Adrenal gland (tissue), 12 donors: ENCODE measurements around the gene NR6A1. TPM values are rescaled to one million over a fixed set of nuclear protein-coding genes. Genes with fewer than 3 reads are reported as not detected.

Experiments used
- DNase-seq, 7 donors: peaks; one replicate each; pipeline ENCODE4 v3.0.0-alpha.2; 2019 to 2020
- H3K27ac ChIP-seq, 5 donors: fragments of 200-600 bp; sonication (generic) in 4 of 5; 1 replicate in 3 of 5; 2 replicates in 2 of 5; pipeline versions ENCODE4 v1.5.1 to v1.8.0; 2016 to 2020; ENCODE audit warnings: mild to moderate bottlenecking in 1 of 5
- H3K27me3 ChIP-seq: fragments of 200-600 bp; 2 replicates; pipeline ENCODE4 v1.8.0; 2021
- H3K36me3 ChIP-seq, 2 donors: fragments of 200-600 bp; replicated peaks in 1 of 2; 1 replicate in 1 of 2; 2 replicates in 1 of 2; pipeline versions ENCODE4 v1.5.1 to v1.8.0; 2018 to 2022
- H3K4me1 ChIP-seq, 2 donors: fragments of 200-600 bp; replicated peaks in 1 of 2; 1 replicate in 1 of 2; 2 replicates in 1 of 2; pipeline versions ENCODE4 v1.5.1 to v1.8.0; 2018 to 2021
- H3K4me3 ChIP-seq, 4 donors: fragments of 200-600 bp; sonication (generic) in 3 of 4; one replicate each; pipeline ENCODE4 v1.5.1; 2016 to 2018
- H3K9me3 ChIP-seq, 3 donors: fragments of 200-600 bp; sonication (generic) in 1 of 3; replicated peaks in 1 of 3; 1 replicate in 2 of 3; 2 replicates in 1 of 3; pipeline versions ENCODE4 v1.5.1 to v1.8.0; 2016 to 2021
- CTCF ChIP-seq, 6 experiments: fragments of 450-650 bp in 4 of 6; fragments of 200-600 bp in 2 of 6; sonication (generic) in 1 of 6; IDR thresholded peaks; 1 replicate in 5 of 6; 2 replicates in 1 of 6; pipeline versions ENCODE4 v1.5.1 to v1.8.0; 2016 to 2021; ENCODE audit warnings: antibody characterized with exemption in 6 of 6, mild to moderate bottlenecking in 2 of 6, moderate library complexity in 1 of 6
- POLR2A ChIP-seq, 2 donors: fragments of 450-650 bp; IDR thresholded peaks; one replicate each; pipeline ENCODE4 v1.6.1; 2017; ENCODE audit warnings: antibody characterized with exemption in 2 of 2, mild to moderate bottlenecking in 2 of 2, moderate library complexity in 1 of 2
- WGBS, 4 donors: extraction: QIAGEN DNeasy Blood & Tissue Kit in 2 of 4; methylation state at CpG; one replicate each; pipeline versions ENCODE4 v1.1.5 to v1.1.7; 2013 to 2017; 5-methylcytosine and 5-hydroxymethylcytosine counted together
- intact Hi-C, 2 donors: fragments of 100-400 bp; cut with DNase I; formaldehyde crosslinking; loops; one replicate each; pipeline versions ENCODE4 v1.14.1 to v1.15.0; 2022 to 2023
- polyA plus RNA-seq, 3 donors: library from polyadenylated mRNA; stranded (reverse); fragments of 200-250 nt in 2 of 3; fragments of 350-450 nt in 1 of 3; fragmentation: Illumina TruSeq in 1 of 3; extraction: RNeasy Lipid Tissue Mini Kit (QIAGEN cat#74804) in 1 of 3; gene quantifications; one replicate each; pipeline ENCODE4 v1.2.3, GENCODE V29; 2013 to 2014
- total RNA-seq, 9 donors: library from RNA; depleted of rRNA in 4 of 9; stranded (reverse); fragments of >200 nt in 4 of 9; fragments of 120-200 nt in 1 of 9; fragmentation: NEBNext Ultra II Directional in 1 of 9; extraction: Animal tissue kit (Norgen Biotek cat#: 25700) in 1 of 9; gene quantifications; one replicate each; pipeline versions ENCODE4 v1.1.0 to v1.2.4, GENCODE V29; 2013 to 2023
- donor health status: healthy with polysubstance abuse.
- donor health status: Bipolar disorder and iron deficiency.
- donor health status: DM: yes; HTN: yes; CAD: no.
- donor health status: DM: no; HTN: no; CAD: no.
- donor health status: DM: no; HTN: no; CAD: no.
- donor health status: DM: yes; HTN: yes; CAD: no.

Gene NR6A1
- total and polyA plus RNA-seq, 12 donors: 0.46 to 9.8 (median 1.5) TPM

GRCh38 chr9:124502711-124503702 lies 268.1 kb downstream of the NR6A1 start:
- no peak for TF ChIP-seq CTCF (IDR thresholded peaks at IDR 0.05)
- no peak for TF ChIP-seq POLR2A (IDR thresholded peaks at IDR 0.05)
- H3K4me3 ChIP-seq: peak overlapping the region in 1 of 4 donors; percentile 76
- H3K9me3 ChIP-seq: no peaks in the 10 kb centered on the region
- WGBS, 4 donors: 10 to 31% (median 10%) methylated on average over 20 to 96 of the region's 96 CpGs
- intact Hi-C loops: no loop called here
- peak in 4 of 7 donors; percentile 31 to 49 (median 36) for DNase-seq
- peaks cover 30 to 47% of the 10 kb centered on the region in 2 donors for H3K4me1 ChIP-seq
- H3K27me3 ChIP-seq: peaks cover 12% of the 10 kb centered on the region
- peaks cover 0 to 4% of the 10 kb centered on the region in 2 donors for H3K36me3 ChIP-seq
- peak overlapping the region in 2 of 5 donors; percentile 38 to 64 for H3K27ac ChIP-seq

- DNase-seq: peak in 4 of 7 donors; percentile 18 to 24 (median 22)
- Histone ChIP-seq H3K36me3 (peaks cover 0 to 4% of the 10 kb centered on the region in 2 donors), H3K4me3 (no peak overlapping the region), H3K27ac (peak overlapping the region in 3 of 5 donors; percentile 56 to 81 (median 58)), H3K4me1 (peaks cover 24 to 47% of the 10 kb centered on the region in 2 donors), H3K27me3 (peaks cover 12% of the 10 kb centered on the region), H3K9me3 (no peaks in the 10 kb centered on the region)
- WGBS, 4 donors: 58 to 73% (median 65%) methylated on average over 10 to 11 of the region's 11 CpGs
- TF ChIP-seq POLR2A (IDR thresholded peaks at IDR 0.05) (no peak), CTCF (IDR thresholded peaks at IDR 0.05) (no peak)
- intact Hi-C loops: no loop called here
Observed at GRCh38 chr9:124501771-124502320, 269.3 kb downstream of the NR6A1 start.

- Histone ChIP-seq H3K4me3 (no peak overlapping the region), H3K36me3 (peaks cover 0 to 4% of the 10 kb centered on the region in 2 donors), H3K27ac (peak overlapping the region in 4 of 5 donors; percentile 56 to 81 (median 64)), H3K4me1 (peaks cover 25 to 55% of the 10 kb centered on the region in 2 donors), H3K9me3 (no peaks in the 10 kb centered on the region), H3K27me3 (peaks cover 12% of the 10 kb centered on the region)
- DNase-seq: peak; percentile 81 to 91 (median 90)
- TF ChIP-seq POLR2A (IDR thresholded peaks at IDR 0.05) (no peak), CTCF (IDR thresholded peaks at IDR 0.05) (no peak)
- intact Hi-C loops: no loop called here
- 39 to 53% (median 42%) methylated on average over 4 to 12 of the region's 12 CpGs for WGBS, 4 donors
Observed at GRCh38 chr9:124500796-124501611, 270.1 kb downstream of the NR6A1 start.
